ENCODE data around the gene DMAC2.
"Not testable (repeated sequence)": the region's sequence is repeated elsewhere in the genome, so short reads cannot be mapped to it uniquely, and the experiment has no call there.

DMAC2 gene

DNA sequence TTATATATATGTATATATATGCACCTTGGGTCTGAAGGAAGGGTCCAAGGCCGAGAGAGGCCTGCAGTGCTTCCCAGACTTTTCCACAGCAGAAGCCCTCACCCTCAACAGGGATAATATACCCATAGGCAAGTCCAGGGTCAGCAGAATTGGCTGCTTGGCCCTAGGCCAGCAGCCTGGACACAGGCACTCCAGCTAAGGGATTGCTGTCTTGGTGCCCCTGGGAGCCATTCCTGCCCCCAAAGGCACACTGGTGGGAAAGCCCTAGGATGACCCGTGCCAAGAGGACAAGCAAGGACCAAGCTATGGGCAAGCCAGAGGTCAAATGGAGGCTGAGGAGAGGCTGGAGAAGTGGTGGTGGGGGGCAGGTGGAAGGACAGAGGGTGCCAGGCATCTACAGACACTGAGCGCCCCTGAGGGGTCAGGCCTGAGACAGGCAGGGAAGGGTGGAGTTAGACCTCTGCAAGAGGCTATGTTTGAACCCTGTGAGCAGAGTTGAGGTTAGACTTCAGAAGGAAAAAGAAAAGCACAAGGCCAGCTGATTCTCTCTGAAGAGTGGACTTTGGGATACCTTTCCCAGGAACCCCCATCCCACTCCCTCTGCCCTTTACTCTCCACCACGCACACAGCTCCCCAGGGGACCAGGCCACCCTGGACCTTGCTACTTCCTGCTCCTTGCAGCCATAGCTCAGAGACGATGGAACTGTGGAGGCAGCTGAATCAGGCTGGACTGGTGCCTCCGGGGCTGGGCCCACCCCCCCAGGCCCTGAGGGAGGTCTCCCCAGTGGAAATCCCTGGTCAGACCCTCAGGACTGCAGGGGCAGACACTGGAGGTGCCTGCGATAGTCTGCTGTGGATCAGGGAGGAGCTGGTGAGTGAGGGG is 3.0 kb upstream of the DMAC2 start, which contains the start of gene ERICH4:
TSS of gene ERICH4 (plus strand) at position 684 of the 883 bp plus-strand sequence. CDS start at position 698, 14 bp downstream.
- DNase-seq = no peak

- no peak for DNase-seq
Measured at GRCh38 chr19:41441321-41441945, 1.7 kb upstream of the DMAC2 start.

DNA sequence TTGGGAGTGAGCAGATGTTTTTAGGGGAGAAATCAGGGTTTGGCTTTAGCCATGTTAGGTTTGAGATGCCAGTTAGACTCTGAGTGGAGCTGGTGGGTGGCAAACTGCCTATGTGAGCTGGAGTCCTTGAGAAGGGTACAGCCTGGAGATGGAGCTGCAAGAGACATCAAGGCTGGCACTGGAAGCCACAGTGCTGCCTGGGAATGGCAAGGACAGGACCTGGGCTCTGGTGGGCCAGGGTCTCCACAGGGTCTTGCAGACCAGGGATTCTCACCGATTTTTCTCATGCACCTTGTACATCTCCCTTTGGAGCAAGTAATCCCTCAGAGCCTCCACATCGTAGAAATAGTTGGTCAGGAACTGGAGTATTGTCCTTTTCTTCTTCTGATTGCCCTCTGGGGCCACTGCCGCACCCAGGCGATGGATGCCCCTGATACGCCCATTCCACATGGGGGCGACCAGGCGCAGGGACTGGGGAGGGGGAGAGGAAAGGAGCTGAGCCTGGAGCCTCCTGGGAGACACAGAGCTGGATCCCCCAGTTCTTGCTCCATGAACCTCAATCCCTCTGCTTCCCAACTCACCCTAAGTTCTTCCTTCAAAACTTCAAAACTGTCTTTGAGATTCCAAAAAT is 1.7 kb downstream of the DMAC2 start:
- DNase-seq = no peak

DNA sequence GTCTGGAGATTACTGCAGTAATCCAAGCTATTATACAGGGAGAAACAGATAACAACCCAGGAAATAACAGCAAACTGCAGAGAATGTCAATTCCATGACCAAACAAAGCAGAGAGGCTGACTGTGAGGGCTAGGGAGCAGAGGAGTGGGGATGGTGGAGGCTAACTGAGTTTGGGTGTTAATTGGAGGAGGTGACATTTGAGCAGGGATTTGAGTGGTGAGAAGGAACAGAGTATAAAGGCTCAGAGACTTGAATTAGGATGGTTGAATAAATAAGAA is 3.1 kb downstream of the DMAC2 start:
- DNase-seq = no peak

DNA sequence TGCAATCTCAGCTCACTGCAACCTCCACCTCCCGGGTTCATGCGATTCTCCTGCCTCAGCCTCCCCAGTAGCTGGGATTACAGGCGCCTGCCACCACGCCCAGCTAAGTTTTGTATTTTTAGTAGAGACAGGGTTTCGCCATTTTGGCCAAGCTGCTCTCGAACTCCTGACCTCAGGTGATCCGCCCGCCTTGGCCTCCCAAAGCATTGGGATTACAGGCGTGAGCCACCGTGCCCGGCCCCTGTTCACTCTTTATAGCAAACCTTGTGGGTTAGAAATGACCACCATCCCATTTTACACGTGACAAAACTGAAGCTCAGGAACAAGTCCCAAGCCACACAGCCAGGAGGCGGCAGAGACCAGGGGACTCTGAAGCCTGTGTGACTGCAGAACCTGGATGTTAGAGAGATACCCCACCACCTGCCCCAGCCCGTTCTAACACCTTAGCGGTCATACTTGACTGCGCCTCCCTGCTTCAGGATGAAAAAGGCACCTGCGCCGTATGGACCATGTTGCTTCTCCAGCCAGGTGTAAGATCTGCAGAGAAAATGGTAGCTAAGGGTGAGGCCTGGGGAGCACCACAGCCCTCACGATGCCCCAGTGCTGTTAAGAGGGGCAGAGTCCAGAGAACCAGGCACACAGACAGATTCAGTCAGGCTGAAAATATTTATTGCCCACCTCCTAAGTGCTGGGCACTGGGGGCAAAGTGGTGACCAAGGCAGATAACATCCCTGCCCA is 3.6 kb downstream of the DMAC2 start:
- no peak for DNase-seq

GRCh38 chr19:41435376-41435775 is 4.3 kb downstream of the DMAC2 start:
- DNase-seq = not testable (repeated sequence)

- DNase-seq = no peak
Measured at GRCh38 chr19:41434450-41434849, 5.3 kb downstream of the DMAC2 start.

GRCh38 chr19:41433171-41433570 is 6.5 kb downstream of the DMAC2 start:
- DNase-seq = no peak

- DNase-seq = no peak
Measured at GRCh38 chr19:41431426-41432386, 8.0 kb downstream of the DMAC2 start.

- DNase-seq = no peak
Measured at GRCh38 chr19:41430922-41431321, 8.8 kb downstream of the DMAC2 start.

- no peak for DNase-seq
Measured at GRCh38 chr19:41428481-41428859, 11.2 kb downstream of the DMAC2 start.

- peak; percentile 21 for DNase-seq
Measured at GRCh38 chr19:41427647-41428480, 11.8 kb downstream of the DMAC2 start.

- DNase-seq = no peak
Measured at GRCh38 chr19:41426952-41427646, 12.6 kb downstream of the DMAC2 start, which contains the start of gene B3GNT8. Gene B3GNT8 (minus strand): TSS chr19:41427374. CDS start chr19:41426778, 596 bp downstream.

GRCh38 chr19:41426116-41426841 is 13.4 kb downstream of the DMAC2 start:
- DNase-seq = no peak

GRCh38 chr19:41425174-41426115 is 14.3 kb downstream of the DMAC2 start:
- no peak for DNase-seq

- DNase-seq = no peak
Measured at GRCh38 chr19:41424335-41425173, 15.2 kb downstream of the DMAC2 start.

GRCh38 chr19:41422955-41423354 is 16.8 kb downstream of the DMAC2 start:
- DNase-seq = no peak
